Psoas muscle (tissue), 8 donors: ENCODE results near the gene ZNF766. TPM values are rescaled to one million over a fixed set of nuclear protein-coding genes. Genes with fewer than 3 reads are reported as not detected.

Source experiments
- ATAC-seq, 4 donors: fragments of 200-7000 bp; cut with Tn5 transposase; one replicate each; pipeline ENCODE4 v1.9.1; 2020; ENCODE audit warnings: moderate library complexity in 3 of 4, mild to moderate bottlenecking in 2 of 4
- DNase-seq, 2 donors: peaks; one replicate each; pipeline ENCODE4 v3.0.0-alpha.2; 2020
- H3K27ac ChIP-seq: fragments of 200-600 bp; one replicate; pipeline ENCODE4 v1.8.0; 2022
- H3K27me3 ChIP-seq, 3 donors: fragments of 200-600 bp in 1 of 3; one replicate each; pipeline versions ENCODE4 v1.6.1 to v1.8.0; 2013 to 2022; ENCODE audit warnings: low read length in 2 of 3, mild to moderate bottlenecking in 2 of 3, moderate library complexity in 1 of 3; ENCODE audit not compliant: insufficient read depth in 3 of 3
- H3K36me3 ChIP-seq, 2 donors: fragments of 200-600 bp in 1 of 2; one replicate each; pipeline versions ENCODE4 v1.6.1 to v1.8.0; 2013 to 2022; ENCODE audit warnings: low read depth in 1 of 2, mild to moderate bottlenecking in 1 of 2, moderate library complexity in 1 of 2; ENCODE audit not compliant: insufficient read depth in 1 of 2
- H3K4me1 ChIP-seq: fragments of 200-600 bp; one replicate; pipeline ENCODE4 v1.8.0; 2022
- H3K4me3 ChIP-seq: fragments of 200-600 bp; one replicate; pipeline ENCODE4 v1.8.0; 2022; ENCODE audit warnings: mild to moderate bottlenecking
- H3K9me3 ChIP-seq: fragments of 200-600 bp; one replicate; pipeline ENCODE4 v1.8.0; 2022
- CTCF ChIP-seq: fragments of 200-600 bp; IDR thresholded peaks from one replicate; pipeline ENCODE4 v1.8.0; 2022; ENCODE audit warnings: antibody characterized with exemption
- WGBS, 3 donors: extraction: QIAGEN DNeasy Blood & Tissue Kit; methylation state at CpG; one replicate each; pipeline versions ENCODE4 v1.1.6 to v1.1.7; 2013; 5-methylcytosine and 5-hydroxymethylcytosine counted together
- intact Hi-C, 2 donors: fragments of 100-400 bp; cut with DNase I; formaldehyde crosslinking; loops; one replicate each; pipeline versions ENCODE4 v1.11.0 to v1.14.2; 2022
- polyA plus RNA-seq, 3 donors: library from polyadenylated mRNA; stranded (reverse); fragments of 200-250 nt; gene quantifications; one replicate each; pipeline ENCODE4 v1.2.3, GENCODE V29; 2013
- total RNA-seq, 4 donors: library from RNA; stranded (reverse); fragmentation: NEBNext Ultra II Directional in 2 of 4; extraction: Animal tissue kit (Norgen Biotek cat#: 25700) in 2 of 4; gene quantifications; one replicate each; pipeline versions ENCODE4 v1.2.1 to v1.2.4, GENCODE V29; 2021 to 2023
- donor health status: healthy with polysubstance abuse.
- donor health status: DM: no; HTN: no; CAD: no; lungs with moderate emphysema.
- donor health status: Bipolar disorder and iron deficiency.
- donor health status: healthy.
- donor health status: DM: yes; HTN: yes; CAD: no.
- donor health status: DM: no; HTN: no; CAD: no.
- donor health status: DM: no; HTN: no; CAD: no.
- donor health status: DM: yes; HTN: yes; CAD: no.

ZNF766 gene
- total and polyA plus RNA-seq, 7 donors: 3.6 to 10.7 (median 7.3) TPM

GRCh38 chr19:52230685-52231084 is 38.7 kb upstream of the ZNF766 start:
- DNase-seq: no peak
- no peak for ATAC-seq
- Histone ChIP-seq H3K4me1 (no peaks in the 10 kb centered on the region), H3K36me3 (peaks cover 11 to 52% of the 10 kb centered on the region in 2 donors), H3K27me3 (no peaks in the 10 kb centered on the region), H3K27ac (no peak overlapping the region), H3K4me3 (no peak overlapping the region), H3K9me3 (no peaks in the 10 kb centered on the region)
- no peak for TF ChIP-seq CTCF
- WGBS, 3 donors: 65 to 89% (median 69%) methylated on average over 1 of the region's 1 CpG
- intact Hi-C loops: loop anchor here (10.0 kb wide), 1 partner anchor 46 kb away; no protein-coding TSS in a partner anchor

GRCh38 chr19:52231154-52231910 is 38.1 kb upstream of the ZNF766 start:
- Histone ChIP-seq H3K4me1 (no peaks in the 10 kb centered on the region), H3K4me3 (no peak overlapping the region), H3K27me3 (no peaks in the 10 kb centered on the region), H3K27ac (no peak overlapping the region), H3K9me3 (no peaks in the 10 kb centered on the region), H3K36me3 (peaks cover 11 to 45% of the 10 kb centered on the region in 2 donors)
- 64 to 71% (median 65%) methylated on average over 3 of the region's 3 CpGs for WGBS, 3 donors
- intact Hi-C loops: loop anchor here (10.0 kb wide), 1 partner anchor 47 kb away; no protein-coding TSS in a partner anchor
- DNase-seq (no peak), ATAC-seq (no peak)
- no peak for TF ChIP-seq CTCF

GRCh38 chr19:52234406-52234805 is 35.0 kb upstream of the ZNF766 start:
- no peaks in the 10 kb centered on the region for H3K9me3 ChIP-seq
- 77 to 80% (median 79%) methylated on average over 2 of the region's 2 CpGs for WGBS, 3 donors
- H3K4me3 ChIP-seq: no peak overlapping the region
- no peak overlapping the region for H3K27ac ChIP-seq
- H3K27me3 ChIP-seq: no peaks in the 10 kb centered on the region
- ATAC-seq (no peak), DNase-seq (no peak)
- TF ChIP-seq CTCF: no peak
- H3K36me3 ChIP-seq: peaks cover 0 to 14% of the 10 kb centered on the region in 2 donors
- intact Hi-C loops: loop anchor here (10.0 kb wide), 1 partner anchor 50 kb away; no protein-coding TSS in a partner anchor
- H3K4me1 ChIP-seq: no peaks in the 10 kb centered on the region

- no peak for TF ChIP-seq CTCF
- DNase-seq (no peak), ATAC-seq (peak in 1 of 4 donors; percentile 42)
- Histone ChIP-seq H3K4me1 (no peaks in the 10 kb centered on the region), H3K27ac (no peak overlapping the region), H3K9me3 (no peaks in the 10 kb centered on the region), H3K27me3 (no peaks in the 10 kb centered on the region), H3K36me3 (no peaks in the 10 kb centered on the region), H3K4me3 (no peak overlapping the region)
- intact Hi-C loops: loop anchor here (1.0 to 10.0 kb wide), 2 partner anchors 52 to 98 kb away; partner anchors contain the start of gene ZNF616 (in 2 of the 2)
- 54 to 61% (median 58%) methylated on average over 2 of the region's 2 CpGs for WGBS, 3 donors
These were observed 32.2 kb upstream of the ZNF766 start for GRCh38 chr19:52237197-52237596.
